ENCODE data around the gene FFAR4. TPM values are rescaled to one million over a fixed set of nuclear protein-coding genes. Genes with fewer than 3 reads are reported as not detected.

The FFAR4 gene
- polyA plus RNA-seq, 3 donors, result 0.97 to 1.2 (median 1.1) TPM

DNA sequence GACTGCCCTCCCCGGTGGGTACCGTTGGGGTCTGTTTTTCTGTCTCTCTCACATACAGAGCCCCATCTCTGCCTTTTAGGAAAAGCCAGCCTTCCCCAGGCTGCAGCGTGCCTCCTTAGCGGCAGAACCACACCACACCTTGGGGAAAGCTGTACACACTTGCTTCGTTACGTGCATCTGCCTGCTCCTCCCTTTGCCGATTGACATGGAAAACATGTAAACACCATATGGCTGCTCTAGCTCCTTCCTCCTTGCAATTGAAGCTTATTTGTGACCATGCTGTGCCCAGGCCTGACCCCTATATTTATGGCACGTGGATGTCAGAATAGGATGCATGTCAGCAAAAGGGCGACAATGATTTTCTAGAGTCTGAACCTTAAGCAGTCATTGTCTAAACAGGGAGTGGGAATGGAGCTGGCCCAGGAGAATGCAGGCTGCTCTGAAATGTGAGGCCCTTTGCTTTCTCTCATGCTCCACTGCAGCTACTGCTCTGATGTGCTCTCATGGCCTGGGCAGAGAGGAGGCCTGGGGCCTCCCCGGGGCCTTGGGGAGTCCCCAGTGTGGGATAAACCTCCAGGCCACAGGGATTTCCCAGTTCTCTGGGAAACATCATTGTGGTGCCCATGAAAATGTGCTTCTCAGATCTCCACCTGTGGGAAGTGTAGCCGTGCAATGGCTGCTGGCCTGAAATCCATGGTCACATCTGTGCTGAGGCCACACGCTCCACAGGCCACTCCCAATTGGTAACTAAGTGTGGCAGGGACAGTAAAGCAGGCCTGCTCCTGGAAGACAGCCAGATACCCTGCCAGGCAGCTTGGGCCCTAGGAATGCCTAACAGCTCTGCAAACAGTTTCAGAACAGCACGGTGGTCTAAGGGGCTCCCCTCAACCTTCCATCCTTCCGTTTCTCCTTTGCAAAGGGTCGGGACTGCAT, 64.4 kb downstream of the FFAR4 start:
- no peak overlapping the region for H3K4me3 Mint-ChIP-seq
- peaks cover 0 to 3% (median 0%) of the 10 kb centered on the region in 7 donors for H3K9me3 Mint-ChIP-seq
- intact Hi-C loops (cut with micrococcal nuclease), result no loop called here
- Histone ChIP-seq H3K4me1 (ENCODE audit: control insufficient read depth in 1 of 2, insufficient read depth in 2 of 2, low read length in 2 of 2) (no peaks in the 10 kb centered on the region), H4K20me1 (ENCODE audit: insufficient read depth, low read length) (no peaks in the 10 kb centered on the region), H3K4me2 (replicated peaks; ENCODE audit: extremely low read depth, low read length, poor library complexity, severe bottlenecking) (no peak overlapping the region), H3K79me2 (ENCODE audit: insufficient read depth, low read length) (no peaks in the 10 kb centered on the region), H3K9ac (ENCODE audit: insufficient read depth, low read length, poor library complexity, severe bottlenecking) (no peak overlapping the region), H3K9me3 (replicated peaks in 1 of 2; ENCODE audit: control insufficient read depth in 1 of 2, insufficient read depth in 1 of 2, low read length in 2 of 2) (no peaks in the 10 kb centered on the region), H3K36me3 (replicated peaks in 1 of 2; ENCODE audit: control insufficient read depth in 1 of 2, insufficient read depth in 2 of 2, low read length in 2 of 2) (no peaks in the 10 kb centered on the region), H3K4me3 (replicated peaks in 1 of 3; ENCODE audit: low read depth in 2 of 3, low read length in 3 of 3) (no peak overlapping the region), H3K27ac (ENCODE audit: low read depth in 1 of 2, low read length in 2 of 2) (no peak overlapping the region), H3K27me3 (ENCODE audit: control insufficient read depth in 2 of 2, insufficient read depth in 2 of 2, low read length in 2 of 2) (no peaks in the 10 kb centered on the region), H2AFZ (ENCODE audit: insufficient read depth, low read depth, low read length, poor library complexity, severe bottlenecking) (no peak overlapping the region)
- H3K36me3 Mint-ChIP-seq, result no peaks in the 10 kb centered on the region
- peaks cover 6% of the 10 kb centered on the region in 3 donors for H3K27me3 Mint-ChIP-seq (ENCODE audit: low read depth in 3 of 3)
- no peak for TF ChIP-seq CTCF (IDR thresholded peaks at IDR 0.05)
- DNase-seq, result no peak
- 95% methylated on average over 15 of the region's 15 CpGs for WGBS (ENCODE audit: insufficient coverage)
- no peak overlapping the region for H3K27ac Mint-ChIP-seq
- H3K4me1 Mint-ChIP-seq, result no peaks in the 10 kb centered on the region

Other genes with a start within 250 kb of the FFAR4 start
- gene MYOF, start 84.3 kb upstream of the FFAR4 start, polyA plus RNA-seq, result 10 to 100 TPM in 2 of 3 donors, 1 to 10 TPM in 1; 9.7 to 29.1 (median 14.5) TPM
- gene CEP55, start 70.1 kb upstream of the FFAR4 start, polyA plus RNA-seq, result under 1 TPM in 2 of 3 donors, not detected in 1; 0.05 to 0.26 TPM
- gene RBP4, start 34.6 kb downstream of the FFAR4 start, polyA plus RNA-seq, result under 1 TPM in 2 of 3 donors, not detected in 1; 0.25 to 0.64 TPM
- gene PDE6C, start 45.9 kb downstream of the FFAR4 start, polyA plus RNA-seq, result not detected
- 1 to 10 TPM in 2 of 3 donors, under 1 TPM in 1; 0.95 to 7.2 (median 2.0) TPM for gene FRA10AC1, start 135.9 kb downstream of the FFAR4 start, polyA plus RNA-seq
- gene LGI1, start 191.3 kb downstream of the FFAR4 start, polyA plus RNA-seq, result under 1 TPM in 1 of 3 donors, not detected in 2; 0.03 TPM

Data from CD14-positive monocyte (primary cell).